GM12878 (cell line): ENCODE measurements around the gene FAM161B. TPM values are rescaled to one million over a fixed set of nuclear protein-coding genes. Genes with fewer than 3 reads are reported as not detected.

Source experiments
- ATAC-seq: fragments of 200-7000 bp; cut with Tn5 transposase; 3 replicates; pipeline ENCODE4 v1.9.1; 2020; ENCODE audit warnings: mild to moderate bottlenecking, moderate library complexity
- BruUV-seq: library from RNA; stranded (reverse); fragments of 400-500 nt; replicated peaks from 2 replicates; lab custom pipeline; 2021; lab: Mats Ljungman, UMichigan
- CTCF ChIA-PET: fragments of 300-600 bp; sonication (Branson Sonifier 250); formaldehyde crosslinking; extraction: SDS; loops from one replicate; lab custom pipeline; 2021; ENCODE audit warnings: inconsistent platforms; lab: Yijun Ruan, JAX
- POLR2A ChIA-PET: fragments of 350-600 bp; formaldehyde crosslinking; extraction: SDS; loops from one replicate; lab custom pipeline; 2021; ENCODE audit warnings: inconsistent platforms; lab: Charles Lee
- RAD21 ChIA-PET: fragments of 300-600 bp; sonication (Branson Sonifier 250); formaldehyde crosslinking; loops from one replicate; lab custom pipeline; 2023; ENCODE audit warnings: antibody characterized with exemption; ENCODE audit not compliant: unreplicated experiment; lab: Charles Lee
- SMC1A ChIA-PET: fragments of 300-600 bp; sonication (Branson Sonifier 250); formaldehyde crosslinking; loops from one replicate; lab custom pipeline; 2023; ENCODE audit not compliant: unreplicated experiment, uncharacterized antibody; lab: Charles Lee
- DNase-seq: peaks from one replicate; pipeline ENCODE4 v3.0.0-alpha.2; 2011; ENCODE audit warnings: low read depth, low spot score
- FAIRE-seq: peaks from 3 replicates; lab custom pipeline; 2011; peaks lifted over from hg19 to GRCh38; lab: Jason Lieb, UNC
- H2AFZ ChIP-seq: 2 replicates; pipeline ENCODE4 v1.6.0; 2011; ENCODE audit warnings: low read depth, low read length, control low read depth; ENCODE audit not compliant: control insufficient read depth
- H3K27ac ChIP-seq: 2 replicates; pipeline ENCODE4 v1.5.1; 2011; ENCODE audit warnings: control low read depth; ENCODE audit not compliant: control insufficient read depth, insufficient read depth
- H3K27me3 ChIP-seq, 2 experiments: replicated peaks in 1 of 2; 2 replicates each; pipeline versions ENCODE4 v1.6.0 to v1.6.1; 2011; ENCODE audit warnings: low read length in 1 of 2; ENCODE audit not compliant: control insufficient read depth in 2 of 2, insufficient read depth in 2 of 2
- H3K36me3 ChIP-seq, 2 experiments: 2 replicates each; pipeline ENCODE4 v1.5.1; 2011; ENCODE audit warnings: low read length in 1 of 2; ENCODE audit not compliant: control insufficient read depth in 2 of 2, insufficient read depth in 2 of 2
- H3K4me1 ChIP-seq: 2 replicates; pipeline ENCODE4 v1.6.1; 2011; ENCODE audit warnings: mild to moderate bottlenecking, low read length, moderate library complexity, mixed read lengths; ENCODE audit not compliant: control insufficient read depth, insufficient read depth
- H3K4me2 ChIP-seq: 2 replicates; pipeline ENCODE4 v1.6.0; 2011; ENCODE audit warnings: control low read depth; ENCODE audit not compliant: control insufficient read depth, insufficient read depth
- H3K4me3 ChIP-seq: fragments of 200-600 bp; sonication (generic); 2 replicates; pipeline ENCODE4 v1.5.1; 2016
- H3K79me2 ChIP-seq: 2 replicates; pipeline ENCODE4 v1.6.0; 2011; ENCODE audit warnings: low read length; ENCODE audit not compliant: control insufficient read depth, insufficient read depth
- H3K9ac ChIP-seq: 2 replicates; pipeline ENCODE4 v1.8.0; 2011; ENCODE audit warnings: low read length, control low read depth, mixed read lengths; ENCODE audit not compliant: control insufficient read depth, insufficient read depth
- H3K9me3 ChIP-seq: replicated peaks from 3 replicates; pipeline ENCODE4 v1.5.1; 2011; ENCODE audit warnings: mild to moderate bottlenecking, low read length; ENCODE audit not compliant: control insufficient read depth, insufficient read depth
- H4K20me1 ChIP-seq: 2 replicates; pipeline ENCODE4 v1.6.0; 2011; ENCODE audit not compliant: control insufficient read depth, insufficient read depth
- CUX1 ChIP-seq: IDR thresholded peaks from 2 replicates; pipeline ENCODE4 v1.6.1; 2012; ENCODE audit warnings: improper control_type of control experiment, low read depth, low read length; ENCODE audit not compliant: insufficient replicate concordance
- GABPA ChIP-seq: IDR thresholded peaks from 2 replicates; pipeline ENCODE4 v1.6.1; 2014; ENCODE audit warnings: antibody characterized with exemption, low read depth, mild to moderate bottlenecking, inconsistent platforms
- HDGF ChIP-seq: fragments of 450-650 bp; IDR thresholded peaks from 2 replicates; pipeline ENCODE4 v1.6.1; 2016; ENCODE audit warnings: antibody characterized with exemption
- IRF4 ChIP-seq: IDR thresholded peaks from 2 replicates; pipeline ENCODE4 v1.6.1; 2011; ENCODE audit warnings: low read depth, low read length
- NFIC ChIP-seq: IDR thresholded peaks from 2 replicates; pipeline ENCODE4 v1.6.1; 2012; ENCODE audit warnings: low read depth, mild to moderate bottlenecking, inconsistent platforms, low read length, moderate library complexity
- NRF1 ChIP-seq: conservative IDR thresholded peaks from 2 replicates; pipeline ENCODE4 v1.6.1; 2011; ENCODE audit warnings: mild to moderate bottlenecking, low read depth, low read length, improper control_type of control experiment
- RELA ChIP-seq: fragments of 450-650 bp; IDR thresholded peaks from 2 replicates; pipeline ENCODE4 v1.8.0; 2014; ENCODE audit warnings: borderline replicate concordance; ENCODE audit not compliant: partially characterized antibody
- TCF7 ChIP-seq: IDR thresholded peaks from 2 replicates; pipeline ENCODE4 v1.6.1; 2014; ENCODE audit warnings: antibody characterized with exemption, borderline replicate concordance
- ZNF217 ChIP-seq: fragments of 450-650 bp; IDR thresholded peaks from 2 replicates; pipeline ENCODE4 v1.6.1; 2017; ENCODE audit warnings: antibody characterized with exemption, mild to moderate bottlenecking
- ZNF622 ChIP-seq: fragments of 450-650 bp; IDR thresholded peaks from 2 replicates; pipeline ENCODE4 v1.6.1; 2017; ENCODE audit warnings: mild to moderate bottlenecking, inconsistent platforms
- WGBS: methylation state at CpG from one replicate; pipeline ENCODE4 v1.1.6; 2016; ENCODE audit warnings: low lambda C conversion rate; ENCODE audit not compliant: insufficient replicate concordance, insufficient coverage; ENCODE audit errors: missing lambda C conversion rate; 5-methylcytosine and 5-hydroxymethylcytosine counted together
- in situ Hi-C: fragments of 300-500 bp; cut with MboI; formaldehyde crosslinking; loops from 9 replicates; pipeline ENCODE4 v1.14.3; 2018; ENCODE audit warnings: mixed read lengths
- intact Hi-C: fragments of 100-400 bp; cut with micrococcal nuclease; formaldehyde crosslinking; loops from one replicate; pipeline ENCODE4 v1.14.2; 2022; ENCODE audit not compliant: unreplicated experiment
- polyA plus RNA-seq, 11 experiments: library from polyadenylated mRNA; depleted of rRNA in 4 of 11; unstranded in 6 of 11; stranded (reverse) in 5 of 11; fragments of >200 nt; fragmentation: Nextera tagmentation in 4 of 11; fragmentation: Illumina TruSeq in 1 of 11; extraction: Ambion mirVana in 4 of 11; extraction: Trizol in 1 of 11; gene quantifications; 1 replicate in 1 of 11; 2 replicates in 10 of 11; pipeline versions ENCODE4 v1.2.1 to v1.2.3, GENCODE V29; 2011 to 2016; ENCODE audit warnings: inconsistent platforms in 2 of 11, missing spikeins in 2 of 11, low read depth in 1 of 11
- total RNA-seq, 4 experiments: library from RNA; depleted of rRNA in 3 of 4; stranded (reverse); fragments of >200 nt in 3 of 4; fragmentation: Illumina TruSeq in 1 of 4; extraction: Trizol in 1 of 4; gene quantifications; 2 replicates each; pipeline versions ENCODE4 v1.2.1 to v1.2.3, GENCODE V29; 2013 to 2021
- TF ChIP-seq, protein P1 (sequence below): fragments of 450-650 bp; IDR thresholded peaks from 2 replicates; pipeline ENCODE4 v1.6.1; 2018; ENCODE audit warnings: mild to moderate bottlenecking, low read depth, moderate library complexity; ENCODE audit not compliant: partially characterized antibody

The FAM161B gene
- total and polyA plus RNA-seq, 10 of the 15 experiments (the other 5 are each of a cell fraction or from before 2014, with no cell fraction given) = 0.33 to 1.2 (median 0.86) TPM

DNA sequence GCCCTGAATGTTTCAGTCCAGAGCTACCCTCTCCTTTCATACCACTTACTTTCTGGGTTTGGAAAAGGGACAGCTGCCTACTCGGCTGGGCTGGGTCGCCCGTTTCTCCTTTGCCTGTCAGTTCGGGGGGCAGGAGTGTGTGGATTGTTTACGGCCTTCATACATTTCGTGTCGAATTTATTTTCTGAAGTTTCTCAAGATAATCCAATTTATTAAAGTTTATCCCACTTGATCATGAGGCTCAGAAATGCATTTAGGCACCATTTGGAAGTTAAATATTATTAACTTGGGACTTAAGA, 62.6 kb downstream of the FAM161B start:
- Histone ChIP-seq H4K20me1 (no peaks in the 10 kb centered on the region), H3K4me3 (peak overlapping the region; percentile 91), H3K27ac (peak overlapping the region; percentile 83), H3K9me3 (no peaks in the 10 kb centered on the region), H3K79me2 (peaks cover 61% of the 10 kb centered on the region), H3K36me3 (no peaks in the 10 kb centered on the region), H3K4me1 (peaks cover 11% of the 10 kb centered on the region), H3K27me3 (no peaks in the 10 kb centered on the region), H2AFZ (no peak overlapping the region; the same call in 1 of the 2 replicates), H3K9ac (peak overlapping the region; percentile 79), H3K4me2 (peak overlapping the region; percentile 85)
- ATAC-seq (no peak), FAIRE-seq (no peak), DNase-seq (no peak)
- intact Hi-C loops (loop anchor here (2.0 to 5.0 kb wide), 2 partner anchors 36 to 160 kb away; partner anchors contain the start of gene PTGR2), in situ Hi-C loops (no loop called here)
- CTCF ChIA-PET = interaction anchor here (0.6 to 2.1 kb wide), 3 partner anchors 26 to 145 kb away, joined by 3 to 6 read pairs (median 4); partner anchors contain the start of gene PTGR2
- RAD21 ChIA-PET = interaction anchor here (1.3 to 1.6 kb wide), 2 partner anchors 36 to 90 kb away, joined by 3 to 7 read pairs; partner anchors contain the start of gene PTGR2
- TF ChIP-seq RELA = no peak
- TF ChIP-seq ZNF622 = no peak
- TF ChIP-seq, protein P1, sequence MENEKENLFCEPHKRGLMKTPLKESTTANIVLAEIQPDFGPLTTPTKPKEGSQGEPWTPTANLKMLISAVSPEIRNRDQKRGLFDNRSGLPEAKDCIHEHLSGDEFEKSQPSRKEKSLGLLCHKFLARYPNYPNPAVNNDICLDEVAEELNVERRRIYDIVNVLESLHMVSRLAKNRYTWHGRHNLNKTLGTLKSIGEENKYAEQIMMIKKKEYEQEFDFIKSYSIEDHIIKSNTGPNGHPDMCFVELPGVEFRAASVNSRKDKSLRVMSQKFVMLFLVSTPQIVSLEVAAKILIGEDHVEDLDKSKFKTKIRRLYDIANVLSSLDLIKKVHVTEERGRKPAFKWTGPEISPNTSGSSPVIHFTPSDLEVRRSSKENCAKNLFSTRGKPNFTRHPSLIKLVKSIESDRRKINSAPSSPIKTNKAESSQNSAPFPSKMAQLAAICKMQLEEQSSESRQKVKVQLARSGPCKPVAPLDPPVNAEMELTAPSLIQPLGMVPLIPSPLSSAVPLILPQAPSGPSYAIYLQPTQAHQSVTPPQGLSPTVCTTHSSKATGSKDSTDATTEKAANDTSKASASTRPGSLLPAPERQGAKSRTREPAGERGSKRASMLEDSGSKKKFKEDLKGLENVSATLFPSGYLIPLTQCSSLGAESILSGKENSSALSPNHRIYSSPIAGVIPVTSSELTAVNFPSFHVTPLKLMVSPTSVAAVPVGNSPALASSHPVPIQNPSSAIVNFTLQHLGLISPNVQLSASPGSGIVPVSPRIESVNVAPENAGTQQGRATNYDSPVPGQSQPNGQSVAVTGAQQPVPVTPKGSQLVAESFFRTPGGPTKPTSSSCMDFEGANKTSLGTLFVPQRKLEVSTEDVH = no peak
- no peak for TF ChIP-seq GABPA
- no peak for TF ChIP-seq NFIC
- TF ChIP-seq HDGF = no peak
- no peak for TF ChIP-seq TCF7
- no peak for TF ChIP-seq CUX1
- TF ChIP-seq IRF4 = no peak
- TF ChIP-seq NRF1 = no peak
- TF ChIP-seq ZNF217 = no peak
- POLR2A ChIA-PET = interaction anchor here (1.0 to 2.1 kb wide), 2 partner anchors 14 to 35 kb away, joined by 3 to 13 read pairs; partner anchors contain the start of gene PTGR2
- no TSS peak for BruUV-seq
- SMC1A ChIA-PET = interaction anchor here (1.2 to 2.0 kb wide), 4 partner anchors 34 to 158 kb away, joined by 3 to 5 read pairs (median 4); no protein-coding TSS in a partner anchor
- 2% methylated on average over 7 of the region's 7 CpGs for WGBS
